AG10803 (cell line): ENCODE results near the gene MDFIC.

Experiments
- DNase-seq: peaks from one replicate; pipeline ENCODE4 v3.0.0; 2010; ENCODE audit warnings: low read depth
- H3K4me3 ChIP-seq: 2 replicates; pipeline ENCODE4 v1.5.1; 2011; ENCODE audit warnings: mild to moderate bottlenecking, low read length, control low read depth
- TF ChIP-seq, protein P1 (sequence below): conservative IDR thresholded peaks from 2 replicates; pipeline ENCODE4 v1.5.1; 2011; ENCODE audit warnings: mild to moderate bottlenecking, low read length, control low read depth, inconsistent platforms

MDFIC gene

DNA sequence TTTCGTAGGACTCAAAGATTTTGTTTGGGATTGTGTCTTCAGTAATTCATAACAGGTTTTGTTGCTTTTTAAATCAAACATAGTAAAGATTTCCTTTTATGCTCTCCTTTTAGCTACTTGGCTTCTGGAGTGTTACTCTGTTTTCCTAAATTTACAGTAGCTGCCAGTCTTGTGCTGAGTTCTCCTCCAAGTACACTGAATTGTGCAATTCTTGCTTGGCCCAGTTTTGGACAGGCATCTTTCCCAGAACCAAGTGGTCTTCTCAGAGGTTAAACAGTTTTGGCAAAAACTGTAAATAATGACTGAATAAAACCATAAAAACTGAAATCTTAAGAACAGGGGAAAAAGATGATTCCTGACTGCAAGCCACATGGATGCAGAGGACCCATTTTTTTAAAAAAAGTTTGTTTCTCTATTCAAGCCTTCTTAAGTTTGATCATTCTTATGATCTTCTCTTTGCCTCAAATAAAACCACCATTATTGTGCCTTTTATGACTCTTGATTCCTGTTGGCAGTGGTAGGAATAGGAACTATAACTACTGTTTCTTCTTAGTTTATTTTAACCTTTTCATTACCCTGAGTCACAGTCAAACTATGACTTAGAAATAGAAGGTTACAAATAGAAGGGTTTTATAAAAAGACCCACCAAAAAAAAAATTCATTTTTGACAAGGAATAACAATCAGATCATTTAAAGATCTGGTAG is 88.0 kb downstream of the MDFIC start:
- DNase-seq, result peak; percentile 89
- TF ChIP-seq, protein P1, sequence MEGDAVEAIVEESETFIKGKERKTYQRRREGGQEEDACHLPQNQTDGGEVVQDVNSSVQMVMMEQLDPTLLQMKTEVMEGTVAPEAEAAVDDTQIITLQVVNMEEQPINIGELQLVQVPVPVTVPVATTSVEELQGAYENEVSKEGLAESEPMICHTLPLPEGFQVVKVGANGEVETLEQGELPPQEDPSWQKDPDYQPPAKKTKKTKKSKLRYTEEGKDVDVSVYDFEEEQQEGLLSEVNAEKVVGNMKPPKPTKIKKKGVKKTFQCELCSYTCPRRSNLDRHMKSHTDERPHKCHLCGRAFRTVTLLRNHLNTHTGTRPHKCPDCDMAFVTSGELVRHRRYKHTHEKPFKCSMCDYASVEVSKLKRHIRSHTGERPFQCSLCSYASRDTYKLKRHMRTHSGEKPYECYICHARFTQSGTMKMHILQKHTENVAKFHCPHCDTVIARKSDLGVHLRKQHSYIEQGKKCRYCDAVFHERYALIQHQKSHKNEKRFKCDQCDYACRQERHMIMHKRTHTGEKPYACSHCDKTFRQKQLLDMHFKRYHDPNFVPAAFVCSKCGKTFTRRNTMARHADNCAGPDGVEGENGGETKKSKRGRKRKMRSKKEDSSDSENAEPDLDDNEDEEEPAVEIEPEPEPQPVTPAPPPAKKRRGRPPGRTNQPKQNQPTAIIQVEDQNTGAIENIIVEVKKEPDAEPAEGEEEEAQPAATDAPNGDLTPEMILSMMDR, result no peak
- H3K4me3 ChIP-seq, result no peak overlapping the region

GRCh38 chr7:115010441-115010820 is 88.5 kb downstream of the MDFIC start:
- TF ChIP-seq, protein P1, result no peak
- H3K4me3 ChIP-seq, result no peak overlapping the region
- DNase-seq, result no peak

GRCh38 chr7:115013886-115014285 is 92.0 kb downstream of the MDFIC start:
- no peak overlapping the region for H3K4me3 ChIP-seq
- DNase-seq, result no peak
- TF ChIP-seq, protein P1, result no peak

DNA sequence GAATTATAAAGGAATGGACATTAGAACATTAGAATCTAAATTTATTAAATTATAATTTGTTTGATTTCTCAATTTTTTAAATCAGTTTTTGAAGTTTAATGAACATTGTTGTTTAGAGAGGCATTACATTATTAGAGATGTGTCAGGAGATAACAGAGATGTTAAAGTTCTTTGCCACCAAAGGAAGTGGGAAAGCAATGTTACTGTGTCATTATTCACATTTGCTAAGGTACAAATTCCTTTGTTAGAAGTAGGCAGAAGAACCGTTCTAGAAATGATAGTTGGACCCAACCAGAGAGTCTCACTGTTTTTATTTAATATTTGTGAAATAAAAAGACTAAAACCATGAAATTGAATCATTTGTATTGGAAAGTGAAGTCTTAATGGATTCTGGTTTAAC is 92.9 kb downstream of the MDFIC start:
- no peak for DNase-seq
- TF ChIP-seq, protein P1, result no peak
- H3K4me3 ChIP-seq, result no peak overlapping the region

GRCh38 chr7:115015619-115016018 is 93.7 kb downstream of the MDFIC start:
- H3K4me3 ChIP-seq, result no peak overlapping the region
- TF ChIP-seq, protein P1, result no peak
- DNase-seq, result peak; percentile 78

DNA sequence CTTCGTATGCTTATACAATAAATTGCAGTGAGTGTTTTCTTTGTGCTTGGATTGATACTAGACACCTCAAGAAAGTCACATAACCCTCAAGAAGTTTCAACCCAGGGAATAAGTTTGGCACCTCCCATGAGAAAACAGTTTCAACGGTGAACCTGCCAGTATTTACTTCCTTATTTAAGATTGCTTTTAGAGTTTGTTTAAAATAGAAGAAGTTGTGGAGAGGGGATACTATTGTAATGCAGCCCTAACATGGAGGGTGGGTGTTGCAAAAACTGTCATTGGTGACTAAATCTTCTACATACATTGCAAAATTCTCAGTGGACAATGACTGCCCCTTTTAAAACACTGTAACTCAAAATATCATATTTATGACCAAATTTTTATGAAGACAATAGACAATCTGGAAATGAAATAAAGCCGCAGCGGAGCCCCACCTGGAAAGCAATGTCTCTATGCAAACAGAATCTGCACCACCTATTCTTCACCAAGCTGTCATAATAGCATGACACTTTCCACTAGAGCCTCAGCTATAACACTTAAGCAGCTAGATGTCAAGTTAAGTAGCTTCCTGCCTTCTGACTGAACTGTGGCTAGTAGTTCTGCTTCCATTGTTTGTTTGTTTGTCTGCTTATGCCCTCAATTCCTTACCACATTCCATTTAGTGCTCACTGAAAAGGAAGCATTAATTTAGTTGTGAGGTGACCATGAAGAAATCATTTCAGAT is 98.2 kb downstream of the MDFIC start:
- TF ChIP-seq, protein P1, result no peak
- no peak for DNase-seq
- no peak overlapping the region for H3K4me3 ChIP-seq

DNA sequence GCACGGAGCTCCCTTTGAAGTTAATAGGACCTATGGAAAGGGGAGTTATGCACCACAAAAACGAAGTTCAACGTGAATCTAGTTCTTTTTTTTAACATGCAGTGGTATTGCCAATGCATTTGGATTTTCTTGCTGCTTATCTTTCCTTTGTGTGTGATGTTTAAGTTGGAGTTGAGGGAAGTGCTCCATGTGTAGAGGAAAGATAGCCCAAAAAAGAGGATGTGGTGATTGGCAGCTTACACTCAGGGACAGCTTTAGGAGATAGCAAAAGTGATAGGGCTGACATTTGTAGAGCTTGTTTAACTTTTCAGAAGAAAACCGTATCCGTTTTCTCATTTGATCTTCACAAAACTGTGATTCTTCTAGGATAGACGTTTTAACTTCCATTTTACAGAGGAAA is 101.3 kb downstream of the MDFIC start:
- no peak for DNase-seq
- H3K4me3 ChIP-seq, result no peak overlapping the region
- TF ChIP-seq, protein P1, result no peak
